Left ventricle myocardium inferior (tissue), 1 donor: ENCODE results near the gene KAZALD1. TPM values are rescaled to one million over a fixed set of nuclear protein-coding genes. Genes with fewer than 3 reads are reported as not detected.
A peak's percentile ranks its signal among the peaks of the same experiment; 100 is the strongest.

Experiments used
- DNase-seq: peaks from one replicate; pipeline ENCODE4 v3.0.0-alpha.2; 2020
- H3K27ac ChIP-seq: fragments of 200-600 bp; replicated peaks from 2 replicates; pipeline ENCODE4 v1.8.0; 2021
- H3K27me3 ChIP-seq: fragments of 200-600 bp; 2 replicates; pipeline ENCODE4 v1.8.0; 2021; ENCODE audit warnings: low read depth
- H3K36me3 ChIP-seq: fragments of 200-600 bp; 2 replicates; pipeline ENCODE4 v1.8.0; 2021
- H3K4me1 ChIP-seq: fragments of 200-600 bp; 2 replicates; pipeline ENCODE4 v1.8.0; 2021
- H3K4me3 ChIP-seq: fragments of 200-600 bp; 2 replicates; pipeline ENCODE4 v1.8.0; 2021; ENCODE audit warnings: mild to moderate bottlenecking, moderate library complexity
- H3K9me3 ChIP-seq: fragments of 200-600 bp; replicated peaks from 2 replicates; pipeline ENCODE4 v1.8.0; 2021
- CTCF ChIP-seq: fragments of 200-600 bp; IDR thresholded peaks from 2 replicates; pipeline ENCODE4 v1.8.0; 2021; ENCODE audit warnings: antibody characterized with exemption, mild to moderate bottlenecking, borderline replicate concordance
- intact Hi-C: fragments of 100-400 bp; cut with micrococcal nuclease; formaldehyde crosslinking; loops from one replicate; pipeline ENCODE4 v1.11.0; 2022
- total RNA-seq: library from RNA; stranded (reverse); fragmentation: NEBNext Ultra II Directional; extraction: Animal tissue kit (Norgen Biotek cat#: 25700); gene quantifications from one replicate; pipeline ENCODE4 v1.2.1, GENCODE V29; 2021
- donor health status: DM: no; HTN: yes; CAD: no; lungs with severe emphysema.

KAZALD1 gene
- total RNA-seq, 1 donor from 2014 or later, result 5.1 TPM

DNA sequence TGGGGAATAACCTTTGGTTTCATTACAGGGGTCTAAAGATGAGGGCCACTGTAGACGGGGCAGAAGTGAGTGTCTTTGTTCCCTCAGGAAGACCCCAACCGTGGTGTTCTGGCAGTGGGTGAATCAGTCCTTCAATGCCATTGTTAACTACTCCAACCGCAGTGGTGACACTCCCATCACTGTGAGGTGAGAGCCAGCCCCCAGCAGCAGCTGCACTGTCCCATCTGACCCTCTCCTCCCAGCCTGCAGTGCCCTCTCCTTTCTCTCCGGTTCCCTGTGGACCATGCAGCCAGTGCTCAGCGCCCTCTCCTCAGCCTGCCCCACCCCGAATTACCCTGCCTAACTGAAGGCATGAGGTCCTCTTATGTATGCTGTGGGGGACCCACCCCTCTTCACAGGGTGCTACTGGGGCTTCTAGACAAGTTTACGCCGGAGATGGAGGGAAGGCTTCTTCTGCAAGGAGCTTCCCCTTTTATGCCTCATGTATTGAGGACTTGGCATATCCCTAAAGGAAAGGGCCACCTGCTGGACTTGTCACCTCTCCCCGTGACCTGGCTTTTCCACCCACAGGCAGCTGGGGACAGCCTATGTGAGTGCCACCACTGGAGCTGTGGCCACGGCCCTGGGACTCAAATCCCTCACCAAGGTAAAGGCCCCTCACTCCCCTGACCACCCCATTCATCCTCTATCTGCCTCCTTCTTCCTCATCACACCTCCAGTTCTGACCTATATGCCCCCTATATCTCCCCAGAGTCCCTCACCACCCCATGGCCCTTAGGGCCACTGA lies 25.7 kb upstream of the KAZALD1 start:
- intact Hi-C loops, result no loop called here

GRCh38 chr10:101036726-101037125 lies 25.1 kb upstream of the KAZALD1 start:
- H3K9me3 ChIP-seq, result no peaks in the 10 kb centered on the region
- H3K27ac ChIP-seq, result no peak overlapping the region
- intact Hi-C loops, result no loop called here
- peaks cover 57% of the 10 kb centered on the region for H3K36me3 ChIP-seq
- DNase-seq, result no peak
- peaks cover 34% of the 10 kb centered on the region for H3K4me1 ChIP-seq
- H3K27me3 ChIP-seq, result no peaks in the 10 kb centered on the region
- TF ChIP-seq CTCF, result no peak
- H3K4me3 ChIP-seq, result no peak overlapping the region

More for the DNA sequence above, 25.7 kb upstream of the KAZALD1 start:
- Histone ChIP-seq H3K9me3 (no peaks in the 10 kb centered on the region), H3K27ac (no peak overlapping the region), H3K36me3 (peaks cover 57% of the 10 kb centered on the region), H3K4me3 (no peak overlapping the region), H3K4me1 (peaks cover 34% of the 10 kb centered on the region), H3K27me3 (no peaks in the 10 kb centered on the region)
- TF ChIP-seq CTCF, result no peak
- DNase-seq, result no peak

DNA sequence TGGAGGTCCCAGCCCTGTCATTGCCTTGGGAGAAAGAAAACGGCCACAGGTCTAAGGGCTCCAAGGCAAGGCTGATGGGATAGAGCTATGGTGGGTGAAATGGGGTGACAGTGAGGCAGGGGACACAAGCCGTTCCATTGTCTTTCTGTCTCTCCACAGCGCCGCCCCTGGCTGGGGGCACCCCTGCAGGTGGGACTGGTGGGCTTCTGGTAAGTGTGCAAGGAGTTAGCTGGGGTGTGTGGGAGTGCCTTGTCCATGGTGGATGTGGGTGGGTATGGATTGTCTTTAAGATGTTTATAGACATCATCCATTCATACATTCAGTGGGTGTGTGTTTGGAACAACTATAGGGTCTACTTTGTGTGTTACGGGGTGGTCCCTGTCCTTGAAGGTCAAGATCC lies 23.3 kb upstream of the KAZALD1 start:
- Histone ChIP-seq H3K27me3 (no peaks in the 10 kb centered on the region), H3K4me1 (peaks cover 31% of the 10 kb centered on the region), H3K36me3 (peaks cover 57% of the 10 kb centered on the region), H3K4me3 (no peak overlapping the region), H3K27ac (no peak overlapping the region), H3K9me3 (no peaks in the 10 kb centered on the region)
- DNase-seq, result no peak
- TF ChIP-seq CTCF, result no peak
- intact Hi-C loops, result no loop called here

DNA sequence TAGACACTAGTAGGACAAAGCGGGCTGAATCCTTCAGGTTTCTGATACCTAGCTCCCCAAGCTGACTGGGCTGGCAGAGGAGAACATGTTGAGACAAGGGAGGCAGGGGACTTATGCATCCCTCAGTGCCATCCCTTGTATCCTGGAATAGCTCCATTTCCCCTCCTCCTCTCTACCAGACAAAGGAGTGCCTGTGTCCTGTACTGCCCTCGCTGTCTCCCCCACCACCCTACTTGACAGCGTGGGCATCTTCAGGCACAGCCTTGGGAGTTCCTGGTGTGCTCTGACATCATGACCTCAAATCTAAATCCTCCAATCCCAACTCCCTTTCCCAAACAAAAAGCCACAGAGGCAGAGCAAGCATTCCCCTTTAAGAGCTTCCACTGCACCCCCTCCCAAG lies 21.7 kb upstream of the KAZALD1 start:
- Histone ChIP-seq H3K27me3 (peaks cover 2% of the 10 kb centered on the region), H3K4me1 (peaks cover 27% of the 10 kb centered on the region), H3K27ac (no peak overlapping the region), H3K36me3 (peaks cover 51% of the 10 kb centered on the region), H3K9me3 (no peaks in the 10 kb centered on the region), H3K4me3 (no peak overlapping the region)
- no peak for DNase-seq
- intact Hi-C loops, result no loop called here
- no peak for TF ChIP-seq CTCF

DNA sequence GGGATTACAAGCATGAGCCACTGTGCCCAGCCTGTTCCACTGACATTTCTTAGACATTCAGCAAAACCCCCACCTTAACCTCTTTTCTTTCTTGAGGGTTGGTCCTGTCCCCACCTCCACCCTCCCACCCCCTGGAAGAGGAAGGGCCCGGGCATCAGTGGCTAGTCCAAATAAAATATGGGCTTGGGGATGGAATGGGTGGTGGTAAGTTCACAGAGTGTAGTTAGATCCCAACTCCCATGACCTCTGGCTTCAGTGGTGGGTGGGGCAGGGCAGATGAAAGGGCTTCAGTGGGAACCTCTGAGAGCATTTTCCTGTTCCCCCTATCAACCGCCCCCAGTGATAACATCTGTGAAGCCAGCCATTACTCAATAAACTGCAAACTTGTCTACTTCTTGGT lies 20.9 kb upstream of the KAZALD1 start:
- Histone ChIP-seq H3K27me3 (peaks cover 10% of the 10 kb centered on the region), H3K27ac (peak overlapping the region; percentile 93), H3K9me3 (no peaks in the 10 kb centered on the region), H3K4me1 (peaks cover 27% of the 10 kb centered on the region), H3K4me3 (no peak overlapping the region), H3K36me3 (peaks cover 43% of the 10 kb centered on the region)
- no peak for DNase-seq
- TF ChIP-seq CTCF, result no peak
- intact Hi-C loops, result no loop called here
